Measurements from ENCODE around the gene CDKN2AIPNL. TPM values are rescaled to one million over a fixed set of nuclear protein-coding genes. Genes with fewer than 3 reads are reported as not detected.

The CDKN2AIPNL gene
- total RNA-seq, 1 donor from 2014 or later, result 29.0 TPM

DNA sequence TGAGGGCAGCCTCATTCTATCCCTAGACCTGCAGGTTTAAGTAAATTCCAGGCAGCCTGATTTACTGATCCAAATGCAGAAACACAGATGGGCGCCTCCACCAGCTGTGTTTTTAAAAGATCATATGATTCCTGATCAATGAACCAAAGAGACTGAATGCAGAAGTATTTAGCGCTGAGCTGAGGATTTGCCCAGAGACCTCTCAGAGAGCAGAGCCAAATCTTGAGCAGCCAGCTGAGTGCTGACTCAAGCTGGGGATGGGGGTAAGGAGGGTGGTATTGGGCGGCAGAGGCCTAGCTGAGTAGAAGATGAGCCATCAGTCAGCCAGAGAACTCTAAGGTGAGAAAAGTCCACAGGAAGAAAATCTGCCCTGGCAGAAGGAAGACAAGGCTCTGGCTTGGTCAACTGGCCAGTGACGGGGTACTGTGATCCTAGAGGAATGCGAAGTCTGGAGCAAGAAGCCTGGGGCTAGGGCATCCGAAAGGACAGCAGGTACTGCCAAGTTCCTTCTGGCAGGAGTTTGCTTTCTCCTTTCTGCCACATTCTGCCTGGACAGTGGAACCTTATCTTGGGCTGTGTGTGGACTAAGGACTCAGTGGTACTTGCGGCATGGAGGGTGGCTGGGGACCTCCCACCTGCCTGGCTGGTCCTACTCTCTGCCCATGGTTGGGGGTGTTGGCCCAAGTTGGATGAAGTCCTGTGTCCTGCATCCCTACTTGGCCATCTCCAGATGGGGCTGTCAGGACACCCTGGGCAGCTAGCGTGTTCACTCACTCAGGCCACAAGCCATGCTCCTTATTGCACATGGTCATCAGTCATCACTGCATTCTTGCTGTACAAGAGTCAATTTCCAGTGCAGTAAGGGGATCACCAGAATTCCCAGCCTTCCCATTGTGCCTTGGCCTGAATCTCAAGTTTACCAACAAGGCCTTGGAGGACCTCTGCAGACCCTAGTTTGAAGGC is 34.5 kb upstream of the CDKN2AIPNL start:
- no peaks in the 10 kb centered on the region for H3K9me3 Mint-ChIP-seq (ENCODE audit: low read depth)
- H3K27ac Mint-ChIP-seq, result peak overlapping the region; percentile 9
- no peak for DNase-seq (ENCODE audit: low spot score, unreplicated experiment)
- TF ChIP-seq, protein P1, sequence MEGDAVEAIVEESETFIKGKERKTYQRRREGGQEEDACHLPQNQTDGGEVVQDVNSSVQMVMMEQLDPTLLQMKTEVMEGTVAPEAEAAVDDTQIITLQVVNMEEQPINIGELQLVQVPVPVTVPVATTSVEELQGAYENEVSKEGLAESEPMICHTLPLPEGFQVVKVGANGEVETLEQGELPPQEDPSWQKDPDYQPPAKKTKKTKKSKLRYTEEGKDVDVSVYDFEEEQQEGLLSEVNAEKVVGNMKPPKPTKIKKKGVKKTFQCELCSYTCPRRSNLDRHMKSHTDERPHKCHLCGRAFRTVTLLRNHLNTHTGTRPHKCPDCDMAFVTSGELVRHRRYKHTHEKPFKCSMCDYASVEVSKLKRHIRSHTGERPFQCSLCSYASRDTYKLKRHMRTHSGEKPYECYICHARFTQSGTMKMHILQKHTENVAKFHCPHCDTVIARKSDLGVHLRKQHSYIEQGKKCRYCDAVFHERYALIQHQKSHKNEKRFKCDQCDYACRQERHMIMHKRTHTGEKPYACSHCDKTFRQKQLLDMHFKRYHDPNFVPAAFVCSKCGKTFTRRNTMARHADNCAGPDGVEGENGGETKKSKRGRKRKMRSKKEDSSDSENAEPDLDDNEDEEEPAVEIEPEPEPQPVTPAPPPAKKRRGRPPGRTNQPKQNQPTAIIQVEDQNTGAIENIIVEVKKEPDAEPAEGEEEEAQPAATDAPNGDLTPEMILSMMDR (IDR thresholded peaks at IDR 0.05; ENCODE audit: unreplicated experiment), result no peak
- no peak overlapping the region for H3K4me3 Mint-ChIP-seq (ENCODE audit: low read depth)
- no peaks in the 10 kb centered on the region for H3K36me3 Mint-ChIP-seq (ENCODE audit: insufficient read depth)
- peaks cover 10% of the 10 kb centered on the region for H3K4me1 Mint-ChIP-seq (ENCODE audit: low read depth)
- no peaks in the 10 kb centered on the region for H3K27me3 Mint-ChIP-seq

DNA sequence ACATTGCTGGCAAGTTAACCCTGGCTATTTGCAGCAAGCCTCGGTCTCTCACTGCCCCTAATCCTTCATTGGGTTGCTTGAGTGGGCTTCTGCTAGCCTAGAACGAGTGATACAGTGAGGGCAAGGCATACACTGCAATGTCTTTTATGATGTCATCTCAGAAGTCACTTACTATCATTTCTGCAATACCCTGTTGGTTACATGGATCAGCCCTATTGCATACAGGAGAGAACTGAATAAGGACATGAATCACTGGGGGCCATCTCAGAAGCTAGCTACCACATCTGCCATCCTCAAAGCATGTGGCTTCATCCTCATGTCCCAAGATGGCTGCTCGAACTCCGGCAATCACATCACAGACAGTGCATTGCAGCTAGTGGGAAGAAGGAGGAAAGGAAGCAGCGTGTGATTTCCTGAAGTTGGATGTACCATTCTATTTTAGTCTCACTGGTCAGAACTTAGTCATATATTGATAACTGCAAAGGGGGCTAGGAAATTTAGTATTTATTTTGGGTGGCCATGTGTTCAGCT is 33.3 kb upstream of the CDKN2AIPNL start:
- peaks cover 12% of the 10 kb centered on the region for H3K4me1 Mint-ChIP-seq (ENCODE audit: low read depth)
- no peak for DNase-seq (ENCODE audit: low spot score, unreplicated experiment)

DNA sequence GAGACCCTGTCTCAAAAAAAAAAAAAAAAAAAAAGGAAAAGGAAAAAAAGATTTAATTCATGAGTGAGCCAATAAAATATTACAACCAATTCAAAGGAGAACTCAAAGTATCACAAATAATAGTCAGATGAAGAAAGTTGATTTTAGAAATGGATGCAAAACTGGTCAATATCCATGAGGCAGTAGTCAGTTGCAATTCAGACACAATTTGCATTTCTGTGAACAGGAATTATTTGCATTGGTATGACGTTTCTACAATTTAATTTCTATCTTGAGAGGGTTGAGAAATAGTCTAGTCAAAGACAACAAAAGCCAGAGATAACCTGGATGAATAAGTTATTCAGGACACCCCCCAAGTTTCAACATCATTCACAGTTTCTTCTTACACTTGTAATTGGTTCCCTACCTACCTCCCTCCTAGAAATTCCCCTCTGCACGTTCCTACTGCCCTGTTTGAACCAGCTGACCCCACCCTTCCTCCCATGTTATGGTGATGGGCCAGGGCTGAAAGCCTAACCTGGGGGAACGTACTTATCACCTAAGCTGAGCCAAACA is 28.6 kb upstream of the CDKN2AIPNL start:
- H3K9me3 Mint-ChIP-seq (ENCODE audit: low read depth), result no peaks in the 10 kb centered on the region
- H3K4me1 Mint-ChIP-seq (ENCODE audit: low read depth), result peaks cover 9% of the 10 kb centered on the region
- no peaks in the 10 kb centered on the region for H3K27me3 Mint-ChIP-seq
- no peak overlapping the region for H3K4me3 Mint-ChIP-seq (ENCODE audit: low read depth)
- no peak for DNase-seq (ENCODE audit: low spot score, unreplicated experiment)
- TF ChIP-seq, protein P1 (IDR thresholded peaks at IDR 0.05; ENCODE audit: unreplicated experiment), result no peak
- H3K36me3 Mint-ChIP-seq (ENCODE audit: insufficient read depth), result no peaks in the 10 kb centered on the region
- H3K27ac Mint-ChIP-seq, result no peak overlapping the region

More for the DNA sequence above, 33.3 kb upstream of the CDKN2AIPNL start:
- Mint-ChIP-seq H3K9me3 (ENCODE audit: low read depth) (no peaks in the 10 kb centered on the region), H3K4me3 (ENCODE audit: low read depth) (no peak overlapping the region), H3K27ac (peak overlapping the region; percentile 43), H3K36me3 (ENCODE audit: insufficient read depth) (no peaks in the 10 kb centered on the region), H3K27me3 (no peaks in the 10 kb centered on the region)
- TF ChIP-seq, protein P1 (IDR thresholded peaks at IDR 0.05; ENCODE audit: unreplicated experiment), result no peak

DNA sequence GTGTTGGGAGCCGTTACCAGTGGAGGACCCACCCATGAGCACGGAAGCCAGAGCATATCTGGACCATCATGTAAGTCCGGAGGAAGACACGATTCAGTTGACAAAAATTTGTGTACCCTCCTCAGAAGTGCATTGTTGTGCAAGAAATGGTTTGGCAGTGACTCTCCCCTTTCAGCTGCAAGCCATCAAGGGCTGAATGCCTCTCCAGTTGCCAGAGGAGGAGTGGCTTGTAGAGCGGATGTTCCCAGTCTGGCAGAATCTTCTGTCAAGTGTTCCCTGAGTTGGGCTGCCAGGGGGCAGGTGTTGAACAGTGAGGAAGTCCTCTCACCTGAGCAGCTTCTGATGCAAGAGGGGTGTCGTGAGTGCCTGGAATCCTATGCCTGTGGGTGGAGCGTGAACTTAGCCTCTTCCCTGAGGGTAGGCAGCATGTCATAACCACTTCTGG is 27.6 kb upstream of the CDKN2AIPNL start:
- no peaks in the 10 kb centered on the region for H3K27me3 Mint-ChIP-seq
- peak overlapping the region; percentile 52 for H3K27ac Mint-ChIP-seq
- peaks cover 9% of the 10 kb centered on the region for H3K4me1 Mint-ChIP-seq (ENCODE audit: low read depth)
- no peaks in the 10 kb centered on the region for H3K9me3 Mint-ChIP-seq (ENCODE audit: low read depth)
- no peaks in the 10 kb centered on the region for H3K36me3 Mint-ChIP-seq (ENCODE audit: insufficient read depth)
- TF ChIP-seq, protein P1 (IDR thresholded peaks at IDR 0.05; ENCODE audit: unreplicated experiment), result no peak
- H3K4me3 Mint-ChIP-seq (ENCODE audit: low read depth), result no peak overlapping the region
- no peak for DNase-seq (ENCODE audit: low spot score, unreplicated experiment)

DNA sequence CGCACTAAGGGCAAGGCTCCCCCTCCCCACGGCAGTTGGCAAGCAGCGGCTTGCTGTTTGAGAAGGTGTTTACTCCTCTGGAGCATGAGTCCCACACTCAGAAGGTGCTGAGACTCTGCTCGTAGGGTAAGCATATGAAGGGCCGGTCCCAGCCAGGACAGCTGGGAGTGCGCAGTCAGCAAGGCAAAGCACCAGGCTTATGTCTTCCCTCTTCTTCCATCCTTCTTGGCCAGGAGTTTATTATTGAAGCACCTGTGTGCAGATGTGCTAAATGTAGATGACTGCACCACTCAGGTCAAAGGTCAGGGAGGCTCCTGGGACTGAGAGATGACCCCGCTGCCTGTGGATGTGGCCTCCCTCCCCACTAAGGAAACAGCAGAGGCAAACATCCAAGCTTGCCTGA is 27.0 kb upstream of the CDKN2AIPNL start:
- Mint-ChIP-seq H3K9me3 (ENCODE audit: low read depth) (no peaks in the 10 kb centered on the region), H3K4me1 (ENCODE audit: low read depth) (peaks cover 9% of the 10 kb centered on the region), H3K36me3 (ENCODE audit: insufficient read depth) (no peaks in the 10 kb centered on the region), H3K27ac (no peak overlapping the region), H3K4me3 (ENCODE audit: low read depth) (no peak overlapping the region), H3K27me3 (no peaks in the 10 kb centered on the region)
- no peak for DNase-seq (ENCODE audit: low spot score, unreplicated experiment)
- TF ChIP-seq, protein P1 (IDR thresholded peaks at IDR 0.05; ENCODE audit: unreplicated experiment), result no peak
